Thyroid gland (tissue), 4 donors: ENCODE results near the gene GRB10.

Experiments used
- CTCF ChIP-seq, 6 experiments: fragments of 200-600 bp in 3 of 6; fragments of 450-650 bp in 3 of 6; sonication (generic) in 3 of 6; IDR thresholded peaks; one replicate each; pipeline ENCODE4 v1.5.1; 2016 to 2019; ENCODE audit warnings: antibody characterized with exemption in 6 of 6, mild to moderate bottlenecking in 2 of 6, inconsistent platforms in 1 of 6, moderate library complexity in 1 of 6
- POLR2A ChIP-seq, 2 donors: fragments of 450-650 bp; IDR thresholded peaks; one replicate each; pipeline ENCODE4 v1.6.1; 2017; ENCODE audit warnings: antibody characterized with exemption in 2 of 2, mild to moderate bottlenecking in 2 of 2, moderate library complexity in 1 of 2

GRCh38 chr7:50629238-50629901 lies 153.3 kb downstream of the GRB10 start:
- TF ChIP-seq CTCF (IDR thresholded peaks at IDR 0.05) (no peak), POLR2A (IDR thresholded peaks at IDR 0.05) (no peak)
